Activated B cell treated with CpG ODN at 0.5 μM for 24 hours (primary cell): ENCODE data around the gene PGLYRP1. TPM values are rescaled to one million over a fixed set of nuclear protein-coding genes. Genes with fewer than 3 reads are reported as not detected.

Experiments
- ATAC-seq: fragments of 200-7000 bp; cut with Tn5 transposase; one replicate; pipeline ENCODE4 v1.10.0; 2021; ENCODE audit warnings: low read depth, mild to moderate bottlenecking, moderate library complexity
- CTCF ChIA-PET: fragments of 350-600 bp; sonication (Branson Sonifier 250); formaldehyde crosslinking; loops from one replicate; lab custom pipeline; 2021; ENCODE audit warnings: antibody characterized with exemption; lab: Charles Lee
- POLR2A ChIA-PET: fragments of 350-600 bp; sonication (Branson Sonifier 250); formaldehyde crosslinking; loops from one replicate; lab custom pipeline; 2021; ENCODE audit warnings: antibody characterized with exemption; lab: Charles Lee
- DNase-seq: peaks from one replicate; pipeline ENCODE4 v3.0.0; 2022
- H3K27ac Mint-ChIP-seq: one replicate; pipeline ENCODE4 v1.8.0; 2020; ENCODE audit warnings: mixed read lengths
- H3K27me3 Mint-ChIP-seq: one replicate; pipeline ENCODE4 v1.8.0; 2021; ENCODE audit warnings: mixed read lengths
- H3K36me3 Mint-ChIP-seq: one replicate; pipeline ENCODE4 v1.8.0; 2021; ENCODE audit warnings: low read depth, mixed read lengths
- H3K4me1 Mint-ChIP-seq: one replicate; pipeline ENCODE4 v1.8.0; 2021; ENCODE audit warnings: mixed read lengths
- H3K4me3 Mint-ChIP-seq: one replicate; pipeline ENCODE4 v1.8.0; 2020; ENCODE audit warnings: mild to moderate bottlenecking, mixed read lengths
- H3K9me3 Mint-ChIP-seq: one replicate; pipeline ENCODE4 v1.8.0; 2020; ENCODE audit warnings: mixed read lengths
- intact Hi-C: fragments of 100-400 bp; cut with micrococcal nuclease; formaldehyde crosslinking; loops from one replicate; pipeline ENCODE4 v1.15.1; 2024
- total RNA-seq: library from RNA; stranded (reverse); gene quantifications from 2 replicates; pipeline ENCODE4 v1.2.3, GENCODE V29; 2022
- TF ChIP-seq, protein P1 (sequence below): fragments of 200-600 bp; IDR thresholded peaks from one replicate; pipeline ENCODE4 v1.8.0; 2022; ENCODE audit warnings: antibody characterized with exemption, mild to moderate bottlenecking

Gene PGLYRP1
- total RNA-seq, 1 donor from 2014 or later = not detected

DNA sequence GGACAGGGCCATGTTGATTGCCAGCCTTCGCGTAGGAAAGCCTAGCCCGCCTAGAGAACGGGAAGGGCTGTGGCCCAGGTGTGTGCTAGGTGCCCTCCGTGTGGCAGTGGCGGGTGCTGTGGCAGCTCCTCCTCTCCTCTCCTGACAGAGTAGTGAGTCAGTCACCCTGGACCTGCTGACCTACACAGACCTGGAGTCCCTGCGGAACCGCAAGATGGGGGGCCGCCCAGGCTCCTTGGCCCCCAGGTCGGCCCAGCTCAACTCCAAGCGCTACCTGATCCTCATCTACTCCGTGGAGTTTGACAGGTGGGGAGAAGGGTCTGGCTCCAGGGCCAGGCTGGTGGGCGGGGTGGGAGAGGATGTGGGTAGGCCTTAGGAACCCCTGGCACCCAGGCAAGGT, 16.4 kb downstream of the PGLYRP1 start:
- H3K4me3 Mint-ChIP-seq = no peak overlapping the region
- H3K9me3 Mint-ChIP-seq = no peaks in the 10 kb centered on the region
- no peak for ATAC-seq
- intact Hi-C loops = no loop called here
- H3K27ac Mint-ChIP-seq = no peak overlapping the region
- DNase-seq = no peak
- H3K27me3 Mint-ChIP-seq = no peaks in the 10 kb centered on the region
- no peaks in the 10 kb centered on the region for H3K4me1 Mint-ChIP-seq
- H3K36me3 Mint-ChIP-seq = peaks cover 39% of the 10 kb centered on the region
- TF ChIP-seq, protein P1, sequence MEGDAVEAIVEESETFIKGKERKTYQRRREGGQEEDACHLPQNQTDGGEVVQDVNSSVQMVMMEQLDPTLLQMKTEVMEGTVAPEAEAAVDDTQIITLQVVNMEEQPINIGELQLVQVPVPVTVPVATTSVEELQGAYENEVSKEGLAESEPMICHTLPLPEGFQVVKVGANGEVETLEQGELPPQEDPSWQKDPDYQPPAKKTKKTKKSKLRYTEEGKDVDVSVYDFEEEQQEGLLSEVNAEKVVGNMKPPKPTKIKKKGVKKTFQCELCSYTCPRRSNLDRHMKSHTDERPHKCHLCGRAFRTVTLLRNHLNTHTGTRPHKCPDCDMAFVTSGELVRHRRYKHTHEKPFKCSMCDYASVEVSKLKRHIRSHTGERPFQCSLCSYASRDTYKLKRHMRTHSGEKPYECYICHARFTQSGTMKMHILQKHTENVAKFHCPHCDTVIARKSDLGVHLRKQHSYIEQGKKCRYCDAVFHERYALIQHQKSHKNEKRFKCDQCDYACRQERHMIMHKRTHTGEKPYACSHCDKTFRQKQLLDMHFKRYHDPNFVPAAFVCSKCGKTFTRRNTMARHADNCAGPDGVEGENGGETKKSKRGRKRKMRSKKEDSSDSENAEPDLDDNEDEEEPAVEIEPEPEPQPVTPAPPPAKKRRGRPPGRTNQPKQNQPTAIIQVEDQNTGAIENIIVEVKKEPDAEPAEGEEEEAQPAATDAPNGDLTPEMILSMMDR = no peak
- ChIA-PET POLR2A (interaction anchor here (0.6 kb wide), 1 partner anchor 198 kb away, joined by 3 read pairs; no protein-coding TSS in a partner anchor), CTCF (interaction anchor here (1.5 kb wide), 1 partner anchor 10 kb away, joined by 5 read pairs; no protein-coding TSS in a partner anchor)

GRCh38 chr19:46002678-46003275, 20.1 kb downstream of the PGLYRP1 start:
- peaks cover 29% of the 10 kb centered on the region for H3K36me3 Mint-ChIP-seq
- H3K9me3 Mint-ChIP-seq = no peaks in the 10 kb centered on the region
- TF ChIP-seq, protein P1 = no peak

DNA sequence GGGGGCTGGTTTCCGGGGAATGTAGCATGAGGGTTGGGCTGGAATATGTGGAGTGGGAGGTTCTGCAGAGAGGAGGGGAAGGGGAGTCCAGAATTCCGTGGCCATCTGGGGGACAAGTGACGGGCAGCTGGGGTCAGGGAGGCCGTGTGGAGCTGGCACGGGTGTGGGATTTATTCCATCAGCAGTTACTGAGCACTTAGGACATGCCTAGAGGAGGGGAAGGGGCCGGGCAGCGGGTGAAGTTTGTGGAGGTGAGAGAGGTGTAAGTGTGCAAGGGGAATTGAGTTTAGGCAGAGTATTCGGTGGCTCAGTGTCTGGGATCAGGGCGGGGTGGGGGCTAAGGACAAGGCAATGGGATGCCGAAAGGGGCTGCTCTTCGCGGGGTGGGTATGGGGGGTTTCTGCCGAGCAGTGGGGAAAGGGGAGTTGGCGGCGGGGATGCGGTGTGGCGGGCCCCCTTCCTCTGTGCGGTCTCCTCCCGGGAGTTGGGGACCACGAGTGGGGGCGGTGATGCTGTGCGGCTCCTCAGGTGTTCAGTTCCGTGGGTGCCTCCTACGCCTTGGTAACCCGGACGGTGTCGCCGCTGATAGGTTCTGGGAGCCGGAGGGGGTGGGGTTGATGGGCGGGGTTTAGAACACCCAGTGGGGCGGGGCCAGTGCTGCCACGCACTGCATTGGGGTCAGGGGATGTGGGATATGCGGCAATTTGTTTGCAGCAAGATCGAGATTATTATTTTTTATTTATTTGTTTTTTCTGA, 22.2 kb downstream of the PGLYRP1 start:
- intact Hi-C loops = no loop called here
- TF ChIP-seq, protein P1 = no peak
- H3K27ac Mint-ChIP-seq = no peak overlapping the region
- peaks cover 16% of the 10 kb centered on the region for H3K27me3 Mint-ChIP-seq
- peaks cover 20% of the 10 kb centered on the region for H3K36me3 Mint-ChIP-seq
- CTCF ChIA-PET = no interaction called here
- POLR2A ChIA-PET = interaction anchor here (0.6 kb wide), 1 partner anchor 104 kb away, joined by 5 read pairs; no protein-coding TSS in a partner anchor
- peak overlapping the region; percentile 72 for H3K4me3 Mint-ChIP-seq
- H3K4me1 Mint-ChIP-seq = peaks cover 32% of the 10 kb centered on the region
- no peaks in the 10 kb centered on the region for H3K9me3 Mint-ChIP-seq
- ATAC-seq (peak; percentile 95), DNase-seq (peak; percentile 29)

More at GRCh38 chr19:46002678-46003275, 20.1 kb downstream of the PGLYRP1 start:
- Mint-ChIP-seq H3K27ac (no peak overlapping the region), H3K4me3 (no peak overlapping the region), H3K4me1 (peaks cover 25% of the 10 kb centered on the region), H3K27me3 (peaks cover 16% of the 10 kb centered on the region)
- intact Hi-C loops = no loop called here
- ChIA-PET CTCF (interaction anchor here (1.1 kb wide), 1 partner anchor 138 kb away, joined by 3 read pairs; the partner anchor contains the start of gene FOXA3), POLR2A (interaction anchor here (0.5 to 0.6 kb wide), 3 partner anchors 10 to 1025 kb away, joined by 3 to 6 read pairs (median 6); no protein-coding TSS in a partner anchor)
- DNase-seq (no peak), ATAC-seq (no peak)

DNA sequence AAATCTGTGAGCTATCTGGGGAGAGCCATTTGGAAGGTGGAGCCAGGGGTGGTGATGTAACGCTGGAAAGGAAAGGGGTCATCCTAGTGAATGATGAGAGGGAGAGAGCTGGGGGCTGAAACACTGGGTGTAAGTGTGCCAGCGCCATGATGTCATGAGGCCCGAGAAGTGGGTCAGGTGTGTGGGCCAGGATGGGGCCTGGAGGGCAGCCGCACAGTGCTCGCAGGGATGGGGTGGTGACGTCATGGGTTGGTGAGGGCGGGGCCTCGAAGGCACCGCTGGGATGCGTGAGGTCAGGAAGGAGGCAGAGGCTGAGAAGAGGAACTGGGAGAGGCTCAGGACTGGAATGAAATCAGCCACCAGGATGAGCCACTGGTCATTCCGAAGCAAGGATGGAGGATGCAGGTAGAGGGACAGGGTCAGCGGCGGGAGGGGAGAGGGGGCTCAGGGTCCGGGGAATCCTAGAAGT, 23.2 kb downstream of the PGLYRP1 start:
- ATAC-seq (no peak), DNase-seq (no peak)
- TF ChIP-seq, protein P1 = no peak
- peaks cover 16% of the 10 kb centered on the region for H3K27me3 Mint-ChIP-seq
- intact Hi-C loops = no loop called here
- H3K9me3 Mint-ChIP-seq = no peaks in the 10 kb centered on the region
- POLR2A ChIA-PET = interaction anchor here (0.6 kb wide), 1 partner anchor 103 kb away, joined by 5 read pairs; no protein-coding TSS in a partner anchor
- H3K27ac Mint-ChIP-seq = no peak overlapping the region
- peaks cover 32% of the 10 kb centered on the region for H3K4me1 Mint-ChIP-seq
- CTCF ChIA-PET = no interaction called here
- H3K36me3 Mint-ChIP-seq = peaks cover 14% of the 10 kb centered on the region
- peak overlapping the region; percentile 11 for H3K4me3 Mint-ChIP-seq

GRCh38 chr19:45998834-45999233, 24.0 kb downstream of the PGLYRP1 start:
- H3K36me3 Mint-ChIP-seq = peaks cover 14% of the 10 kb centered on the region
- TF ChIP-seq, protein P1 = no peak
- peaks cover 16% of the 10 kb centered on the region for H3K27me3 Mint-ChIP-seq
- DNase-seq (no peak), ATAC-seq (no peak)
- H3K4me3 Mint-ChIP-seq = no peak overlapping the region
- POLR2A ChIA-PET = interaction anchor here (0.5 kb wide), 1 partner anchor 106 kb away, joined by 5 read pairs; no protein-coding TSS in a partner anchor
- no peak overlapping the region for H3K27ac Mint-ChIP-seq
- CTCF ChIA-PET = no interaction called here
- intact Hi-C loops = no loop called here
- peaks cover 32% of the 10 kb centered on the region for H3K4me1 Mint-ChIP-seq
- H3K9me3 Mint-ChIP-seq = no peaks in the 10 kb centered on the region
